ENCODE results near the gene DNHD1. TPM values are rescaled to one million over a fixed set of nuclear protein-coding genes. Genes with fewer than 3 reads are reported as not detected.

Gene DNHD1
- total RNA-seq, 1 donor from 2014 or later, result 2.3 TPM

- Histone ChIP-seq H3K4me3 (peak within 1 kb of the TSS; percentile 76 to 95), H3K27ac (peak within 1 kb of the TSS; percentile 95 to 97), H3K9me3 (no peaks in the 10 kb centered on the region), H3K36me3 (peaks cover 45 to 56% of the 10 kb centered on the region in 2 donors), H3K27me3 (no peaks in the 10 kb centered on the region), H3K4me1 (peaks cover 18 to 37% of the 10 kb centered on the region in 2 donors)
- intact Hi-C loops (cut with DNase I), result loop anchor here (2.0 to 5.0 kb wide), 3 partner anchors 42 to 375 kb away; partner anchors contain the start of genes CNGA4 and DCHS1
- peak in 2 of 3 experiments; percentile 43 to 47 for TF ChIP-seq CTCF (IDR thresholded peaks at IDR 0.05)
- DNase-seq (ENCODE audit: low spot score in 2 of 2), result peak; percentile 95 to 99
Measured at GRCh38 chr11:6612213-6613041, 115.3 kb downstream of the DNHD1 start, which contains the start of gene TAF10. TAF10 (minus strand) TSS chr11:6612216; CDS start chr11:6612189, 27 bp downstream.

- Histone ChIP-seq H3K4me3 (no peak overlapping the region), H3K9me3 (no peaks in the 10 kb centered on the region), H3K27me3 (no peaks in the 10 kb centered on the region), H3K36me3 (peaks cover 39 to 46% of the 10 kb centered on the region in 2 donors), H3K27ac (peak overlapping the region; percentile 95 to 97), H3K4me1 (peaks cover 11 to 38% of the 10 kb centered on the region in 2 donors)
- DNase-seq (ENCODE audit: low spot score in 2 of 2), result no peak
- intact Hi-C loops (cut with DNase I), result loop anchor here (2.0 to 5.0 kb wide), 3 partner anchors 41 to 376 kb away; partner anchors contain the start of genes CNGA4 and DCHS1
- TF ChIP-seq CTCF (IDR thresholded peaks at IDR 0.05), result no peak
Measured at GRCh38 chr11:6613496-6613895, 116.4 kb downstream of the DNHD1 start.

GRCh38 chr11:6614446-6614845 is 117.4 kb downstream of the DNHD1 start:
- H3K27ac ChIP-seq, result peak overlapping the region; percentile 23 to 97
- TF ChIP-seq CTCF (IDR thresholded peaks at IDR 0.05), result no peak
- H3K9me3 ChIP-seq, result no peaks in the 10 kb centered on the region
- H3K36me3 ChIP-seq, result peaks cover 30 to 37% of the 10 kb centered on the region in 2 donors
- intact Hi-C loops (cut with DNase I), result loop anchor here (5.0 kb wide), 2 partner anchors 297 to 377 kb away; partner anchors contain the start of gene CNGA4
- H3K4me3 ChIP-seq, result no peak overlapping the region
- no peaks in the 10 kb centered on the region for H3K27me3 ChIP-seq
- DNase-seq (ENCODE audit: low spot score in 2 of 2), result peak in 1 of 2 donors; percentile 52
- peaks cover 6 to 29% of the 10 kb centered on the region in 2 donors for H3K4me1 ChIP-seq

- Histone ChIP-seq H3K27ac (peak overlapping the region; percentile 23 to 97), H3K4me3 (no peak overlapping the region), H3K4me1 (peaks cover 6 to 30% of the 10 kb centered on the region in 2 donors), H3K9me3 (no peaks in the 10 kb centered on the region), H3K36me3 (peaks cover 24 to 31% of the 10 kb centered on the region in 2 donors), H3K27me3 (no peaks in the 10 kb centered on the region)
- TF ChIP-seq CTCF (IDR thresholded peaks at IDR 0.05), result no peak
- peak in 1 of 2 donors; percentile 58 for DNase-seq (ENCODE audit: low spot score in 2 of 2)
- intact Hi-C loops (cut with DNase I), result no loop called here
Measured at GRCh38 chr11:6615046-6615445, 118.0 kb downstream of the DNHD1 start.

- DNase-seq (ENCODE audit: low spot score in 2 of 2), result peak in 1 of 2 donors; percentile 60
- no peaks in the 10 kb centered on the region for H3K9me3 ChIP-seq
- no peaks in the 10 kb centered on the region for H3K27me3 ChIP-seq
- peaks cover 14 to 21% of the 10 kb centered on the region in 2 donors for H3K36me3 ChIP-seq
- intact Hi-C loops (cut with DNase I), result no loop called here
- no peak overlapping the region for H3K4me3 ChIP-seq
- TF ChIP-seq CTCF (IDR thresholded peaks at IDR 0.05), result no peak
- peaks cover 6 to 26% of the 10 kb centered on the region in 2 donors for H3K4me1 ChIP-seq
- H3K27ac ChIP-seq, result peak overlapping the region in 1 of 2 donors; percentile 10
Measured at GRCh38 chr11:6615882-6616585, 119.0 kb downstream of the DNHD1 start.

Data from ascending aorta (tissue), 2 donors.